GM10847 (cell line): ENCODE results near the gene DNMT1.

ENCODE experiments used
- POLR2A ChIP-seq: IDR thresholded peaks from 2 replicates; pipeline ENCODE4 v1.6.1; 2011; ENCODE audit not compliant: insufficient read length; ENCODE audit errors: extremely low read depth

Gene DNMT1

DNA sequence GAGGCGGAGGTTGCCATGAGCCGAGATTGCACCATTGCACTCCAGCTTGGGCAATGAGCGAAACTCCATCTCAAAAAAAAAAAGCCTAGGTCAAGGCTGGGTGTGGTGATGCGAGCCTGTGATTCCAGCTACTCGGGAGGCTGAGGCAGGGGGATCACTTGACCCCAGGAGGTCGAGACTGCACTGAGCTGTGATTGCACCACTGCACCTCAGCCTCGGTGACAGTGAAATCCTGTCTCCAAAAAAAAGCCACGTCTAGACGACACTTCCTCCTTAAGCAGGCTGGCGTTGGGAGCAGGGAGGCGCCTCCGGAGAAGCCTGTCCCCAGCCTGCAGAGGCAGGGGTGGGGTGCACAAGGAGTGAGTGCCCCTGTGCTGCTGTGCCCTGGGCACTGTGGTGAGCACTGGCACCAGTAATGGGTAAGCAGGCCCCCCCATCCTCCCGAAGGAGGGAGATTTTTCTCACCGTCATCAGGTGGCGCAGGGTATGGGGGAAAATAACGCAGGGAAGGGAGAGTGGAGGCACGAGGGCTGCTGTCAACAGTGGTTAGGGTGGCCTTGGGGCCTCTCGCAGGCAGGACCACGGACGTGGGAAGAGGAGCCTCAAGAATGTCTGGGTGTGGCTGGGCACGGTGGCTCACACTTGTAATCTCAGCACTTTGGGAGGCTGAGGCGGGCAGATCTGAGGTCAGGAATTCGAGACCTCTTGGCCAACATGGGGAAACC lies 82.6 kb downstream of the DNMT1 start:
- TF ChIP-seq POLR2A, result no peak

DNA sequence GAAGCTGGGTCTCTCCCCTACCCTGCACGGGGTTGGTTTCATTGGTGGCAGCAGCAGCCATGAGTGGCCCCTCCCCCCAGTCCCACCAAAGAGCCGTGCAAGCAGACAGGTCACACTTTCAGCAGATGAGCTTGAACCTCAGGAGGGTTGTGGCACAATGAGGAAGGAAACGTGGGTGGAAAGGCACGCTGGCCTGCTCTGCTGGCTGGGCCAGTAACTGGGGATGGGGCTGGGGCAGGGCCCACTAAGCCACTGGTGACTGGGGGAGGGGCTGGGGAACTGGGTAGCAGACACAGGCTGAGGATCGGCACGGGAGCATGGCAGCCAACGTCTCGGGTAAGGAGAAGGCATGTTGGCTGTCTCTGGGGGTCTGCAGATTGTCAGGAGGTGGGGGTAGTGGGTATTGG lies 83.3 kb downstream of the DNMT1 start, which contains the start of gene P2RY11:
Gene P2RY11, plus strand, starts transcription at position 289 of the 407 bp plus-strand sequence. Its CDS starts 29 bp downstream, at position 318.
- peak; percentile 30 for TF ChIP-seq POLR2A

DNA sequence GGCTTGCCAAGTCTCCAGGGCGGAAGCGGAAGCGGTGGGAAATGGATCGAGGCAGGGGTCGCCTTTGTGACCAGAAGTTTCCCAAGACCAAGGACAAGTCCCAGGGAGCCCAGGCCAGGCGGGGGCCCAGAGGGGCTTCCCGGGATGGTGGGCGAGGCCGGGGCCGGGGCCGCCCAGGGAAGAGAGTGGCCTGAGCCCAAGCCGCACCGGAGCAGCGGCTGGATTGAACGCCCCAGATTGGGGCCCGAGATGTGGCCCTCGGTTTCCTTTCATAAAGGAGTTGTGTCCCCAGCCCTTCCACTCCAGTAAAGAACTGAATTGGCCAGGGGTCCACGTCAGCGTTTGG lies 83.8 kb downstream of the DNMT1 start:
- no peak for TF ChIP-seq POLR2A

DNA sequence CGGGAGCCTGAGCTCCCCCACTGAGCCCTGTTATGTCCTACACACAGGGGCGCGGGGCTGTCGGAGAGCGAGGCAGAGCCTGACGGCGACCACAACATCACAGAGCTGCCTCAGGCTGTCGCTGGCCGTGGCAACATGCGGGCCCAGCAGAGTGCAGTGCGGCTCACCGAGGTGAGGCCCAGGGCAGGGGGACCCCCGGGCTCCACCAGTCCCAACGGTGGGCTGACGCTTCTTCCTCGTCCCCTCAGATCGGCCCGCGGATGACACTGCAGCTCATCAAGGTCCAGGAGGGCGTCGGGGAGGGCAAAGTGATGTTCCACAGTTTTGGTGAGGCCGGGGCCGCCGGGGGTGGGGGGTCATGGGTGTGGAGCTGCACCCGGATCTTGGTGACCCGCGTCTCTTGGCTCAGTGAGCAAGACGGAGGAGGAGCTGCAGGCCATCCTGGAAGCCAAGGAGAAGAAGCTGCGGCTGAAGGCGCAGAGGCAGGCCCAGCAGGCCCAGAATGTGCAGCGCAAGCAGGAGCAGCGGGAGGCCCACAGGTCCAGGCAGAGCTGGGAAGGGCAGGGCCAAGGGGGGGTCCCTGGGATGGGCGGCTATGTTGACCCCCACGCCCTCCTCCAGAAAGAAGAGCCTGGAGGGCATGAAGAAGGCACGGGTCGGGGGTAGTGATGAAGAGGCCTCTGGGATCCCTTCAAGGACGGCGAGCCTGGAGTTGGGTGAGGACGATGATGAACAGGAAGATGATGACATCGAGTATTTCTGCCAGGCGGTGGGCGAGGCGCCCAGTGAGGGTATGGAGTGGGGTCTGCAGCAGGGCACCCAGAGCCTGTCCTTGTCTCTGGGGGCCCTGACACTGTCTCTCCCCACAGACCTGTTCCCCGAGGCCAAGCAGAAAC lies 84.4 kb downstream of the DNMT1 start:
- TF ChIP-seq POLR2A, result no peak

DNA sequence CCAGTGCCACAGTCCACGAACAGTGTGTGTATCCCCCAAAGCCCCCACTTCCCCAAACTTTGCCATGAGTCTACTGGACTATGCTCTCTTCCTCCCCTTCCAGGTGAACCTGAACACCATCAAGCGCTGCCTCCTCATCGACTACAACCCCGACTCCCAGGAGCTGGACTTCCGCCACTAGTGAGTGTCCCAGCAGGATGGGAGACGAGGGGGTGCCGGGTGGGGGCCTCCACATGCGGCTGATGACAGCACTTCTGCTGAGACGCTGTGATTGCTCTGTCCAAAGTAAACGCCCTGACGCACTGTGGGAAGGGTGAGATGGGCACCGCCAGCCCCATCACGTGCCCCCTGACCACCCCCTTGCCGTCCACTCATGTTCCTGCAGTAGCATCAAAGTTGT lies 85.2 kb downstream of the DNMT1 start:
- TF ChIP-seq POLR2A, result no peak

DNA sequence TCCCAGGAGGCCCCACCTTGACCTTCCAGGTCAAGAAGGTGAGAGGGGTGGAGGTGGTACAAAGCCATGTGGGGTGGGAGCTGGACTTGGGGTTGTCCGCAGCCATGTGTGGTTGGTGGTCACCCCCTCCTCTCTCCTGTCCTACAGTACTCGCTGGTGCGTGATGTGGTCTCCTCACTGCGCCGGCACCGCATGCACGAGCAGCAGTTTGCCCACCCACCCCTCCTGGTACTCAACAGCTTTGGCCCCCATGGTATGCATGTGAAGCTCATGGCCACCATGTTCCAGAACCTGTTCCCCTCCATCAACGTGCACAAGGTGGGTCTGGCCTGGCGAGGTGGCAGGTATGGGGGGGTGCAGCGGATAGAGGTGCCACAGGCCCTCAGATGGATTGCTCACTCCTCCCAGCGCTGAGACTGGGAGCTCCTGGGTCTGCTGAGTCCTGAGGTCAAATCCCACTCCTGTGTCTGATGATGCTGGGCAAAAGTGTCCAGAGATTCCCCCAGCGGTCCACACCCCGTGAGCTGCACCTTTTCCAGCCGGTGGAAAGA lies 86.9 kb downstream of the DNMT1 start:
- TF ChIP-seq POLR2A, result no peak

DNA sequence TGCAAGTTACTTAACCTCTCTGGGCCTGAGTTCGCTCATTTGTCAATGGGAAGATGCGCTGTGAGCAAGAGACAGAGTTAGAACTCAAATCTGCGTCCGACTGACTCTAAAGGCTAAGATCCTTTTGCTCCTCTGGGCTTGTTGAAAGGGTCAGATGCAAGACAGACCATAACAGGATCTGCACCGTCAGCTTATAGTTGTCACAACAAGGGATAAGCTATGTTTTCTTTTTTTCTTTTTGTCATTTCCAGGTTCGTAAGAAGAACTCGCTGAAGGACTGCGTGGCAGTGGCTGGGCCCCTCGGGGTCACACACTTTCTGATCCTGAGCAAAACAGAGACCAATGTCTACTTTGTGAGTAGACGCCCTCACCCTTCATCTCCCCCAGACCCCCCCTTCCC lies 87.5 kb downstream of the DNMT1 start:
- TF ChIP-seq POLR2A, result no peak

DNA sequence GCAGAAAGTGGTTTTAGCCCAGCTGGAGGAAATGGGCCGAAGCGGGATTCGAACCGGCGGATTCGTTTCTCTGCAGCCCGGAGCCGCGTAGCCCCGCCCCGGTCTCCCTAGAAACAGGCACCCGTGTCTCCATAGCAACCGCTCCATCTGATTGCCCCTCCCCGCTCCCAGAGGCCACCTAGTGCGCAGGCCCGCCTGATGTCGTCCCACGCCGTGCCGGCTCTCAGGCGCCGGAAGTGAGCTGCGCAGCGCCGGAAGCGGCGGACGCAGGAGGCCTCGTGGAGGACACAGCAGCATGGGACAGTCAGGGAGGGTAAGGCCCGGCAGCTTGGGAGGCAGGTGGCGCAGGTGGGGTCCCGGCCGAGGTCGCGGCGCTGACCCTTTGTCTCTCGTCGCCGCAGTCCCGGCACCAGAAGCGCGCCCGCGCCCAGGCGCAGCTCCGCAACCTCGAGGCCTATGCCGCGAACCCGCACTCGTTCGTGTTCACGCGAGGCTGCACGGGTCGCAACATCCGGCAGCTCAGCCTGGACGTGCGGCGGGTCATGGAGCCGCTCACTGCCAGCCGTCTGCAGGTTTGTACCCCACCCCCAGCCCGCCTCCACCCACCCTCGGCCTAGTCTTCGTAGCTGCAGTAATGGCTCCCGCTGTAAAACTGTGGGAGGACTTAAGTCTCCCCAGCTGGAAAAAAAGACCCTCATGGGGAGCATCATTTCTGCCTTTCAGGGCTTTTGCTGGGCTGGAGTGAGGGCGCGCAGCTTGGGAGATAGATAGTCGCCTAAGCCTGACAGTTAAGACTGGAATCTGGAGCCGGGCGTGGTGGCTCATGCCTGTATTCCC lies 88.4 kb downstream of the DNMT1 start, which contains the start of gene PPAN:
Gene PPAN, plus strand, starts transcription at position 263 of the 837 bp plus-strand sequence. Its CDS starts 33 bp downstream, at position 296.
- TF ChIP-seq POLR2A, result peak; percentile 71

DNA sequence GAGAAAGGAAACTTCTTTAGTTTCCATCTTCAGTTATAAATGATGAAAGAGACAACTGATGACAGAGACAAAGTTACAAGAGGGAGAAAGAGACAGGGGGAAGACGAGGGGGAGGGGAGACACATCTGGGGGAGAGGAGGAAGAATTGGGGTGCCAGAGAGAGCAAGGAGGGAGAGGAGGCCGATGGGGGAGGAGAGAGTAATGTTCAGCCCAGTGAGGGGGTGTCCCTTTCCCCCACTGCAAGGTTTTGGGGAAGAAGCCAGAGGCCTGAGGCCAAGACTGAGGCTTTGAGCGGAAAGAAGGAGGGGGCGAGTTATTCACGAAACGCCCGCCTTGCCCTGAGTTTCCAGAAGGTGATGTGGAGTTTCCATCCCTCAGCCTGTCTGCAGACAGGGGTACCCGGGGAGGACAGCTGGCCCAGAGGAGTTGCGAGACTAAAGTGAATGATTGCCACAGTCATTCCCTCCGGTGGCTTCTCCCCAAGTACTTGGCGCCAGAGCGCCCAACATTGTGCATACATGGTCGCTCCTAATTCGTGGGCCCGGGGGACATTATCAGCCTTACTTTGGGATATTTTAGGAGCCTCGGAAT lies 89.1 kb downstream of the DNMT1 start:
- TF ChIP-seq POLR2A, result no peak

DNA sequence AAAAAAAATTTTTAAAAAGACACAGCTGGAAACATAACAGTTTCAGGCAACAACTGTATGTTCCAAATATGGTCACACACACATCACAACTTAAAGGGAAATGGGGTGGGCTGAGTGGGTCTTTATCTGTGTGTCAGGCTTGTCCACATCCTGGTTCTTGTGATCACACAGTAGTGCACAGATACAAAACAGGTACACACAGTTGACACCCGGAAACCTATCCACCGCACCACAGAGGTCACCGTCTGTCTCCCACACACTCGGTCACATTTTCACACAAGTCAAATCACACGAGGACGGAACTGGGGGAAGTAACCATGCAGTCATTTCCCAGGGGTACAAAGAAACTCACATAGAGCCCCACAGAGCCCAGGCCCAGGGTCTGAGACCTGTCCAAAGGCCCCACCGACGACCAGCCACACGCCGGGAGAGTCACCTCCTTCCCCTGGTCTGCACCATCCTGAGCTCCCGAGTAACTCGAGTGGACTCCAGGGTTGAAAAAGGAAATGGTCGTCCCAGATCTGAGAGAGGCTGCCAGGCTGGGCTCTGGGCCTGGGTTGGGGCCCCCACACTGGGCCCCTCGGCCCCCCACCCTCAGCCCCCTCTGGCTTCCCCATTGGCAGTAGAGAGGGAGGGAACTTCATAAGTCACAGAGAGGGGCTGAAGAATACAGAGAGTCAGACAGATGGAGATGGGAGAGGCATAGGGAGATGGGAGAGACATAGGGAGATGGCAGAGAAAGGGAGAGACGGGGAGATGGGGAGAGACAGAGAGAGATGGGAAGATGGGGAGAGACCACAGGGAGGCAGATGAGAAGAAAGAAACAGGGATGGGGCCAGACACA lies 89.9 kb downstream of the DNMT1 start:
- TF ChIP-seq POLR2A, result no peak

DNA sequence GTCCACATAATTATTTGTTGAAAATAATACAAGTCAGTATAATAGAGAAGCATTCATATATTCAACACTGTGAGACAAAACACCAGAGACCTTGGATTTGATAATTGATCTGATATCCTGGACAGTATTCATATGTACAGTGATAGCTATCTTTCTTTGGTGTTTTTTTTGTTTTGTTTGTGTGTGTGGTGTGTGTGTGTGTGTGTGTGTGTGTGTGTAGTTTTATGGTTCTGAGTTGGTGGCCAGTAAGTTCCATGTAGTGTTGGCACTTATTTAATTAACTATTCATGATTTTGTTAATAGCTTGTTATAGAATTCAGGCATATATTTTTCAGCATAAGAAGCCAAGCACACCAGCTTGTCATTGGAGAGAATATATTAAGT lies 90.6 kb downstream of the DNMT1 start:
- no peak for TF ChIP-seq POLR2A

DNA sequence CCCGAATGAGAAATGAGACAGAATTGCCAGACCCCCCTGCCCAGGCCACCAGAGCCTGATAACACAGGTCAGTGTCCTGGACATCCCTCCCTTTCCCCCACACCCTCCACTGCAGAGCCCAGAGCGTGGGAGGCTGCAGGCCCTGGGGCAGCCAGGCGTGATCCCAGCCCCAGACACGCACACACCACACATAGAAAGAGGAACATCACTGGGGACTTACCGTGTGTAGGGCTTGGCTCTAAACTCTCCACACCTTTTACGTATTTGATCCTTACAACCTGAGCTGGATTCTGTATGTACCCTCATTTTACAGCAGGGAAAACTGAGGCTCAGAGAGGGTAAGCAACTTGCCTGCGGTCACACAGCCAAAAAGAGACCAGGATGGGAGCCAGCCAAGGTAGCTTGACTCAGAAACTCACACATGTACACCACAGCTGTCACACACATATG lies 91.9 kb downstream of the DNMT1 start:
- peak; percentile 36 for TF ChIP-seq POLR2A

DNA sequence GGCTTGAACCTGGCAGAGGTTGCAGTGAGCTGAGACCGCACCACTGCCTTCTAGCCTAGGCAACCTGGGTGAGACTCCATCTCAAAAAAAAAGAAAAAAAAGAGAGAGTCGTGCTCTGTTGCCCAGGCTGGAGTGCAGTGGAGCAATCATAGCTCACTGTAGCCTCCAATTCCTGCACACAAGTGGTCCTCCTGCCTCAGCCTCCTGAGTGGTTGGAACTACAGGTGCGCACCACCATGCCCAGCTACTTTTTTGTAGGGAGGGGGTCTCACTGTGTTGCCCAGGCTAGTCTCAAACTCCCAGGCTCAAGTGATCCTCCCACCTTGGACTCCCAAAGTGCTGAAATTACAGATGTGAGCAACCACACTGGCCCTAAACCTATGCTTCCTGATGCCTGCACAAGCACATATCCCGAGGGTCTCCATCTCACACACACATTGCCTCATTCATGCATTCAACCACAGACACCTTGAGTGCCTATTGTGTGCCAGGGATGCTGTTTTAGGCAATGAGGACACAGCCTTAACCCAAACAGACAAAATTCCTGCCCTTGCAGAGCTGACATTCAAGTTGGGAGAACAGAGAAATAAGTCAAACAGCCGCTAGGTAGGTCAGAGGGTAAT lies 94.5 kb downstream of the DNMT1 start:
- no peak for TF ChIP-seq POLR2A
